HEK293T (cell line): ENCODE data around the gene NUDT22.

Experiments
- FOXA1 ChIP-seq: fragments of 450-650 bp; IDR thresholded peaks from 2 replicates; pipeline ENCODE4 v1.6.1; 2016; ENCODE audit warnings: mild to moderate bottlenecking
- LEF1 ChIP-seq: fragments of 450-650 bp; IDR thresholded peaks from 2 replicates; pipeline ENCODE4 v1.6.1; 2017; ENCODE audit warnings: mild to moderate bottlenecking, borderline replicate concordance
- SP1 ChIP-seq: fragments of 450-650 bp; IDR thresholded peaks from 2 replicates; pipeline ENCODE4 v1.6.1; 2017
- SUZ12 ChIP-seq: fragments of 450-650 bp; IDR thresholded peaks from 2 replicates; pipeline ENCODE4 v1.6.1; 2016; ENCODE audit warnings: mild to moderate bottlenecking
- TARDBP ChIP-seq: fragments of 450-650 bp; IDR thresholded peaks from 2 replicates; pipeline ENCODE4 v1.6.1; 2016
- ZNF384 ChIP-seq: fragments of 450-650 bp; IDR thresholded peaks from 2 replicates; pipeline ENCODE4 v1.6.1; 2016

GRCh38 chr11:64261556-64262080 is 35.5 kb downstream of the NUDT22 start:
- no peak for TF ChIP-seq SP1
- no peak for TF ChIP-seq TARDBP
- no peak for TF ChIP-seq ZNF384
- TF ChIP-seq FOXA1, result no peak
- TF ChIP-seq SUZ12, result no peak
- no peak for TF ChIP-seq LEF1
